Kidney (tissue), 14 donors: ENCODE measurements around the gene CLCNKB. TPM values are rescaled to one million over a fixed set of nuclear protein-coding genes. Genes with fewer than 3 reads are reported as not detected.

Source experiments
- DNase-seq, 5 donors: peaks; one replicate each; pipeline ENCODE4 v3.0.0-alpha.2; 2013 to 2020
- FAIRE-seq: peaks from 2 replicates; lab custom pipeline; 2012; peaks lifted over from hg19 to GRCh38; lab: Jason Lieb, UNC
- H3K27ac ChIP-seq, 2 donors: one replicate each; pipeline ENCODE4 v1.7.0; 2013; ENCODE audit warnings: low read depth in 2 of 2, low read length in 2 of 2, inconsistent platforms in 1 of 2
- H3K27me3 ChIP-seq: one replicate; pipeline ENCODE4 v1.7.1; 2013; ENCODE audit warnings: low read length, inconsistent platforms; ENCODE audit not compliant: control insufficient read depth, insufficient read depth
- H3K36me3 ChIP-seq, 3 donors: one replicate each; pipeline versions ENCODE4 v1.7.0 to v1.7.1; 2013; ENCODE audit warnings: low read length in 3 of 3, control low read depth in 1 of 3, inconsistent platforms in 1 of 3; ENCODE audit not compliant: insufficient read depth in 3 of 3, control insufficient read depth in 2 of 3
- H3K4me1 ChIP-seq, 3 donors: one replicate each; pipeline versions ENCODE4 v1.7.0 to v1.7.1; 2013; ENCODE audit warnings: low read length in 3 of 3, inconsistent platforms in 1 of 3, low read depth in 1 of 3; ENCODE audit not compliant: control insufficient read depth in 2 of 3, insufficient read depth in 2 of 3
- H3K4me3 ChIP-seq, 3 donors: one replicate each; pipeline versions ENCODE4 v1.7.0 to v1.8.1; 2013; ENCODE audit warnings: low read length in 3 of 3, control low read depth in 1 of 3, inconsistent platforms in 1 of 3
- H3K9ac ChIP-seq, 3 donors: one replicate each; pipeline versions ENCODE4 v1.7.0 to v1.7.1; 2013; ENCODE audit warnings: low read length in 3 of 3, control low read depth in 1 of 3, inconsistent platforms in 1 of 3
- H3K9me3 ChIP-seq, 3 donors: one replicate each; pipeline versions ENCODE4 v1.7.0 to v1.7.1; 2013; ENCODE audit warnings: low read length in 3 of 3, control low read depth in 1 of 3, inconsistent platforms in 1 of 3; ENCODE audit not compliant: control insufficient read depth in 2 of 3, insufficient read depth in 1 of 3
- intact Hi-C: fragments of 100-400 bp; cut with DNase I; formaldehyde crosslinking; loops from one replicate; pipeline ENCODE4 v1.11.1; 2022
- polyA plus RNA-seq: library from polyadenylated mRNA; stranded (reverse); fragments of 350-450 nt; fragmentation: Illumina TruSeq; extraction: RNeasy Lipid Tissue Mini Kit (QIAGEN cat#74804); gene quantifications from one replicate; pipeline ENCODE4 v1.2.3, GENCODE V29; 2014; ENCODE audit warnings: low read depth, low replicate concordance; ENCODE audit not compliant: insufficient read depth
- total RNA-seq: library from RNA; stranded (reverse); fragmentation: NEBNext Ultra II Directional; extraction: Animal tissue kit (Norgen Biotek cat#: 25700); gene quantifications from one replicate; pipeline ENCODE4 v1.2.1, GENCODE V29; 2021
- TF ChIP-seq, protein P1 (sequence below): IDR thresholded peaks from 3 replicates; pipeline ENCODE4 v1.5.1; 2012; ENCODE audit warnings: mild to moderate bottlenecking, moderate library complexity, borderline replicate concordance; ENCODE audit not compliant: insufficient read depth; ENCODE audit errors: extremely low read depth
- donor health status: control.
- donor health status: control.
- donor health status: control.
- donor health status: control.
- donor health status: control.
- donor health status: DM: yes; HTN: yes; CAD: no.
- donor health status: Normal renal cell carcinoma (clear cell type).

The CLCNKB gene
- total and polyA plus RNA-seq, 2 donors from 2014 or later = 60.6 to 519 TPM

- H3K4me1 ChIP-seq = peaks cover 0 to 37% (median 17%) of the 10 kb centered on the region in 3 donors
- peak overlapping the region in 1 of 3 donors; percentile 21 for H3K4me3 ChIP-seq
- intact Hi-C loops = no loop called here
- no peaks in the 10 kb centered on the region for H3K36me3 ChIP-seq
- DNase-seq = peak; percentile 58 to 92 (median 84)
- H3K9me3 ChIP-seq = no peaks in the 10 kb centered on the region
- H3K9ac ChIP-seq = peak overlapping the region in 2 of 3 donors; percentile 74 to 82
- no peaks in the 10 kb centered on the region for H3K27me3 ChIP-seq
- H3K27ac ChIP-seq = peak overlapping the region; percentile 92 to 95
- TF ChIP-seq, protein P1, sequence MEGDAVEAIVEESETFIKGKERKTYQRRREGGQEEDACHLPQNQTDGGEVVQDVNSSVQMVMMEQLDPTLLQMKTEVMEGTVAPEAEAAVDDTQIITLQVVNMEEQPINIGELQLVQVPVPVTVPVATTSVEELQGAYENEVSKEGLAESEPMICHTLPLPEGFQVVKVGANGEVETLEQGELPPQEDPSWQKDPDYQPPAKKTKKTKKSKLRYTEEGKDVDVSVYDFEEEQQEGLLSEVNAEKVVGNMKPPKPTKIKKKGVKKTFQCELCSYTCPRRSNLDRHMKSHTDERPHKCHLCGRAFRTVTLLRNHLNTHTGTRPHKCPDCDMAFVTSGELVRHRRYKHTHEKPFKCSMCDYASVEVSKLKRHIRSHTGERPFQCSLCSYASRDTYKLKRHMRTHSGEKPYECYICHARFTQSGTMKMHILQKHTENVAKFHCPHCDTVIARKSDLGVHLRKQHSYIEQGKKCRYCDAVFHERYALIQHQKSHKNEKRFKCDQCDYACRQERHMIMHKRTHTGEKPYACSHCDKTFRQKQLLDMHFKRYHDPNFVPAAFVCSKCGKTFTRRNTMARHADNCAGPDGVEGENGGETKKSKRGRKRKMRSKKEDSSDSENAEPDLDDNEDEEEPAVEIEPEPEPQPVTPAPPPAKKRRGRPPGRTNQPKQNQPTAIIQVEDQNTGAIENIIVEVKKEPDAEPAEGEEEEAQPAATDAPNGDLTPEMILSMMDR = no peak
- no peak for FAIRE-seq
Observed at GRCh38 chr1:16013220-16013907, 30.2 kb upstream of the CLCNKB start.

DNA sequence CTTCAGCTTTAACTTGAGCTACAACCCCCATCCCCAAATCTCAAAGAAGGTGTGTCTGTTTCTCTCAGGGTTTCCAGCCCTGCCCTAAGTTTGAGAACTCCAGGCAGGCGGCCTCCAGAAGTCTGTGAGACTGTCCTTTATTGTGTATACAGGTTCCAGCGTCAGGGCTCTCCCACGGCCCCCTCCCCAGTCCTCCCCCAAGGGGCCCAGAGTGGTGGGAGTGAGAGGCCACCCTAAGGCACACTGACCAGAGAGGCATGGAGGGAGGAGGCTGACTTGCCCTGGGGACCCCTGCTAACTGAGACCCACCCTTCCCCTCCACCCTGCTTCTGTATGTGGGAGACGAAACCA is 29.7 kb upstream of the CLCNKB start:
- Histone ChIP-seq H3K4me3 (peak overlapping the region in 1 of 3 donors; percentile 21), H3K9me3 (no peaks in the 10 kb centered on the region), H3K9ac (peak overlapping the region in 2 of 3 donors; percentile 2 to 82), H3K27me3 (no peaks in the 10 kb centered on the region), H3K4me1 (peaks cover 0 to 41% (median 17%) of the 10 kb centered on the region in 3 donors), H3K36me3 (no peaks in the 10 kb centered on the region), H3K27ac (peak overlapping the region; percentile 92 to 95)
- no peak for DNase-seq
- no peak for FAIRE-seq
- intact Hi-C loops = no loop called here
- TF ChIP-seq, protein P1 = no peak

GRCh38 chr1:16014509-16015482 is 28.8 kb upstream of the CLCNKB start:
- Histone ChIP-seq H3K4me3 (no peak overlapping the region), H3K4me1 (peaks cover 0 to 47% (median 17%) of the 10 kb centered on the region in 3 donors), H3K27me3 (no peaks in the 10 kb centered on the region), H3K36me3 (no peaks in the 10 kb centered on the region), H3K9me3 (no peaks in the 10 kb centered on the region), H3K27ac (peak overlapping the region; percentile 92 to 95), H3K9ac (peak overlapping the region in 2 of 3 donors; percentile 43 to 82)
- FAIRE-seq (no peak), DNase-seq (peak in 3 of 5 donors; percentile 64 to 74 (median 71))
- intact Hi-C loops = no loop called here
- TF ChIP-seq, protein P1 = no peak
